GM20431 (cell line): ENCODE results near the gene WSB1.
"Not testable (repeated sequence)": the region's sequence is repeated elsewhere in the genome, so short reads cannot be mapped to it uniquely, and the experiment has no call there.

Experiments
- in situ Hi-C: fragments of 300-500 bp; cut with MseI, MboI; formaldehyde crosslinking; loops from one replicate; pipeline ENCODE4 v1.15.0; 2020; ENCODE audit warnings: low sequenced_read_pairs; ENCODE audit not compliant: unreplicated experiment

The WSB1 gene

GRCh38 chr17:27293898-27294688 is at the start of gene WSB1:
TSS of gene WSB1 (plus strand) at chr17:27294114. CDS start at chr17:27294396, 282 bp downstream.
- in situ Hi-C loops: no loop called here

DNA sequence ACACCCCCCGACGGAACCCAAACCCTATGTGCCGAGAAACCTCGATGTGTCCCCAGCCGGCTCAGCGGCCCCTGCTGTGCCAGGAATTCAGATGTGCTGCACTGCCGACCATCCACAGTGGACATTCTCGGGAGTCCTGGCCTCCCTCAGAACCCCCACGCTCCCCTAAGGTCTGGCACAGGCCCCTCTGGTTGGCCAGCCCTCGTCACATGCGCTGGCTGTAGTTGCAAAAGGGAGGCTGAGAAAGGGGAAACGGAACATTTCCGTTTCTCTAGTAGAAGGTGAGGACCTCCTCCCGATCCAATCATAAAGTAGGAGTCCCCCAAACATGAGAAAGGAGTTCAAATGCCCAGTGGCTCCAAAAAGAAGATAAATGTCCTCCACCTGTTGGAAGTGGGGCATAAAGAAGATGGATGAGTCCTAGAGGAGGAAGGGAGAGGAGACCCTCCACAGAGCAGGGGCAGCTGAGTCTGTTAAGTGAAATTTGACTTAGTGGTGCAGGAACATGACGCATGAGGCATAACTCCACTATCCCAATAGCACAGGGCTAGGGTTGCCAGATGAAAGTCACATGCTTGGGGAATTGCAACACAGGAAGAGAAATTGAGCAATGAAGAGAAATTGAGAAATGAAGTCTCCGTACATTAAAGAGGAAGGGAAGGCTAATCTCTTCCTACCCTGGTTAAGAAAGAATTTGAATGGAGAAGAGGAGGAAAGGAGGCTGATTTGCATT is 49.3 kb upstream of the WSB1 start:
- in situ Hi-C loops: loop anchor here (10.0 kb wide), 2 partner anchors 90 to 360 kb away; no protein-coding TSS in a partner anchor

DNA sequence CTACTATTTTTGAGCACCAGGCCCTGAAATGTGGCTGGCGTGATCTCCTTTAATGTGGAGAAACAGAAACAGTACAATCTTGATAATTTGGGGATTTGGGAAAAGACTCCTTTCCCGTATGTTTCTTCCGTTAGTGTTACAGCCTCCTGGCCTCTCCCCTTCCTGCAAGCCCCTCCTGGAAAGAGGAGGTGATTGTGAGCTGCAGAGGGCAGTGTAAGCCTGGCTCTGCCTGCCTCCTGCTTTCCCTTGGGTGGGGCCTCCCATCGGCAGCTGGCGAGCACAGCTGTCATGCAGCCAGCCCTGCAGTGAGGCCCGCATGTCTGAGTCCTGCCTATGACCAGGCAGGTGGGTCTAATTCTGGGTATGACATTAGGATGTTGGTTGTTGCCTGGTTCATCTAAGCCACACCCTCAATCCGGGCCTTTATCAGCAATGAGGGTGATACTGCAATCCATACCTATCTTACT is 48.7 kb upstream of the WSB1 start:
- in situ Hi-C loops: loop anchor here (10.0 kb wide), 2 partner anchors 90 to 360 kb away; no protein-coding TSS in a partner anchor

DNA sequence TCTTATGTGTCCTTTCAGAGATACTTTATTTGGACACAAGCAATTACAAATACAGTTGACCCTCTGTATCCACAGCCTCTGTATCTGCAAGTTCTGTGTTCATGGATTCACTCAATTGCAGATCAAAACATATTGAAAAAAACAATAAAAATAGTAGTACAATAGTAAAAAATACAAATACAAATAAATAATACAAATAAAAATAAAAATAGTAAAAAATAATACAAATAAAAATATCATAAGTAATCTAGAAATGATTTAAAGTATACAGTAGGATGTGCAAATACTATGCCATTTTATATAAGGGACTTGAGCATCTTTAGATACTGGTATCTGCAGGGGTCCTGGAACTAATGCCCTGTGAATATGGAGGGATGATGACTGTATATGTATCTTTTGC is 47.4 kb upstream of the WSB1 start:
- in situ Hi-C loops: loop anchor here (10.0 kb wide), 2 partner anchors 88 to 358 kb away; no protein-coding TSS in a partner anchor

DNA sequence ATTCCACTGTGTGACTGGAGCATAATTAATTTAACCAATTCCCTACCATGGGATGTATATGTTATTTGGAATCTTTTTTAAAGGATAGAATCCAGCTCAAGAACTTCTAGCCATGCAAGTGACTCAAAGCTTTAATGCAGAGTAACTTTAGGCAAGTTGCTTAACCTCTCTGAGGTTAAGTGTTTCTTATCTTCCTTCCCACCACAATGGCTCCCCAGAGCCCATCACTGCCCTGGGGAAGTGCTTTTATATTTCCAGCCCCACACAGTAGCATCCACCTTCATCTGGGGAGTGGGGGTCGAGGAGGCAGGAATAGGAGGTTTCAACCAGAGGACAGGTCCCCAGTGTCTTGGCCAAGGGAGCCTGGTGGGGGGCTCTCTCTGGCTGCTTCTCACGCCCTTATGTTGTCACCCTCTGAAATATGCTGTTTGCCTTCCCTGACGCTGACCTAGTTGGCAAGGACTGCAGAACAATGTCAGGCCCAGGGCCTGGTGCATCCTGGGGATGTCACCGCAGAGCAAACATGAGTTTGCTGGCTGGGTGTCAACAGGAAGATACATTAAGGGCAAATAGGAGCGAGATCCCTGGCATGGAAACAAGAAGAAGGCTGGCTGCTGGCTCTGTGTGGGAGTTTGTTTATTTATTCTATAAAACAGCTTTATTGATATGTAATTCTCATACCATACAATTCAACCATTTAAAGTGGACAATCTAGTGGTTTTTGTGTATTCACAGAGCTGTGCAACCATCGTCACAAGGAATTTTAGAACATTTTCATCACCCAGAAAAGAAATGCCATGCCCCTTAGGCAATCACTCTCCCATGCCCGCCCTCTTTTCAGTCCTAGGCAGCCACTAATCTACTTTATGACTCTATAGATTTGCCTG is 46.6 kb upstream of the WSB1 start:
- in situ Hi-C loops: loop anchor here (10.0 kb wide), 2 partner anchors 87 to 357 kb away; no protein-coding TSS in a partner anchor

DNA sequence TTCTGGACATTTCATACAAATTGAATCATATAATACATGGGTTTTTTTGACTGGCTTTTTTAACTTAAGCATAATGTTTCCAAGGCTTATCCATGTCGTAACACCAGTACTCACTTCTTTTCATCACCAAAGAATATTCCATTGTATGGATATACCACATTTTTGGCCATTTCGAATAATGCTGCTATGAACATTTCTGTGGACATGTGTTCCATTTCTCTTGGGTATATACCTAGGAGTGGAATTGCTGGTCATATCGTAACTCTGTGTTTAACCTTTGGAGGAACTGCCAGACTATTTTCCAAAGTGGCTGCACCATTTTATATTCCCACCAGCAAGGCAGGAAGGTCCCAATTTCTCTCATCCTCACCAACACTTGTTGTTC is 46.0 kb upstream of the WSB1 start:
- in situ Hi-C loops: loop anchor here (10.0 kb wide), 2 partner anchors 87 to 357 kb away; no protein-coding TSS in a partner anchor

DNA sequence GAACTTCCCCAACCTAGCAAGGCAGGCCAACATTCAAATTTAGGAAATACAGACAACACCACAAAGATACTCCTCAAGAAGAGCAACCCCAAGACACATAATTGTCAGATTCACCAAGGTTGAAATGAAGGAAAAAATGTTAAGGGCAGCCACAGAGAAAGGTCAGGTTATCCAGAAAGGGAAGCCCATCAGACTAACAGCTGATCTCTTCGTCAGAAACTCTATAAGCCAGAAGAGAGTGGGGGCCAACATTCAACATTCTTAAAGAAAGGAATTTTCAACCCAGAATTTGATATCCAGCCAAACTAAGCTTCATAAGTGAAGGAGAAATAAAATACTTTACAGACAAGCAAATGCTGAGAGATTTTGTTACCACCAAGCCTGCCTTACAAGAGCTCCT is 43.1 kb upstream of the WSB1 start:
- in situ Hi-C loops: not testable (repeated sequence)

DNA sequence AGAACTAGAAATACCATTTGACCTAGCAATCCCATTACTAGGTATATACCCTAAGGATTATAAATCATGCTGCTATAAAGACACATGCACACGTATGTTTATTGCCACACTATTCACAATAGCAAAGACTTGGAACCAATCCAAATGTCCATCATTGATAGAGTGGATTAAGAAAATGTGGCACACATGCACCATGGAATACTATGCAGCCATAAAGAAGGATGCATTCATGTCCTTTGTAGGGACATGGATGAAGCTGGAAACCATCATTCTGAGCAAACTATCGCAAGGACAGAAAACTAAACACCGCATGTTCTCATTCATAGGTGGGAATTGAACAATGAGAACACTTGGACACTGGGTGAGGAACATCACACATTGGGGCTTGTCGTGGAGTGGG is 39.1 kb upstream of the WSB1 start:
- in situ Hi-C loops: not testable (repeated sequence)

DNA sequence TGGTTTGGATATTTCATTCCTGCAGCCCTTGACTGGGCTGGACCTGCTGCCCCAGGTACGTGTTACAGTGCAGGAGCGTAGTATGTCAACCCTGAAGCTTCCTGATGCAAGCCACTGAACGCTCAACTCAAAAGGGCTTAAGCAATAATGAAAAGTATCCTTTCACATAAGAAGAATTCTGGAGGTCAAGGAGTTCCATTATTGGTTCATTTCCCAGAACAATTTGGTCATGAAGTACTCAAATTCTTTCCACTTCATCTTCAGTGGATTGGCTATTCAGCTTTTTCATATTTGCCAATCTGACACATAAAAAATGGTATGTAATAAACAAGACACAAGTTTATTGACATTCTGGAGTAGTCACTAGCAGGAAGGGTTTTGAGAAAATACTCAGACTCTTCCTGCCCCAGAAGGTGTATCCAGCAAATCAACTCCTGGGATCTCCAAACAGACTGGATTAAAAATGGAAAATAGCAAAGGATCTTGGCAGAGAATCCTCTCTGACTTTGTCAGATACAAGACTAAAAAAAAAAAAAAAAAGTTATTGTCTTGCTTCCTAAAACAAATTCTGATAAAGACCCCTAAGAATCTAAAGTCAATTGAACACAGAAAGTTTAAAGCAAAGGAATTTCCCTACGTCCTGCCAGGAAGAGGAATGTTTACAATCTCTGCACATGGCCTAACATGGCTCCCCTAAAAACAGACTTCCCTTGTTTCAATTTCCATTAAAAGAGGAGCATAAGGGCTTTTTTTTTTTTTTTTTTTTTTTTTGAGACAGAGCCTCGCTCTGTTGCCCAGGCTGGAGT is 37.5 kb upstream of the WSB1 start:
- in situ Hi-C loops: no loop called here

- in situ Hi-C loops: no loop called here
Observed at GRCh38 chr17:27257031-27257357, 36.9 kb upstream of the WSB1 start.

GRCh38 chr17:27259356-27259755 is 34.6 kb upstream of the WSB1 start:
- in situ Hi-C loops: no loop called here

DNA sequence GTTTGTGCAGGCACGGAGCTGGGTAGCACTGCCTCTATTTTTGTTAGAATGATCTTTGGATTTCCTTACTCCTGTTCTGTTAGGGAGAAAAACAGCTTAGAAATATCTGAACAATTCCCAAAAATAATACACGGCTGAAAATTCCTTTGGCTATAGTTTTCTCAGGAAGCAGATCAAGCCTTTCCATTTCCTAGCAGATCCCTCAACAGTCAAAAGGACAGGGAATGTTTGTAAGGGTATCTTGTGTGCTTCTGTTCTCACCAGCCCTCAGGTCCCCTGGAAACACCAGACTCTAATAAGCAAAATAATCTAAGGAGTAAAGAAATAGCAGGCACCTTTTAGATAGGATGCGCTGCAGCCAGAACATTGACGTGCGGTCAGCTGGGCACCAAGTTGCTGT is 30.5 kb upstream of the WSB1 start:
- in situ Hi-C loops: no loop called here

DNA sequence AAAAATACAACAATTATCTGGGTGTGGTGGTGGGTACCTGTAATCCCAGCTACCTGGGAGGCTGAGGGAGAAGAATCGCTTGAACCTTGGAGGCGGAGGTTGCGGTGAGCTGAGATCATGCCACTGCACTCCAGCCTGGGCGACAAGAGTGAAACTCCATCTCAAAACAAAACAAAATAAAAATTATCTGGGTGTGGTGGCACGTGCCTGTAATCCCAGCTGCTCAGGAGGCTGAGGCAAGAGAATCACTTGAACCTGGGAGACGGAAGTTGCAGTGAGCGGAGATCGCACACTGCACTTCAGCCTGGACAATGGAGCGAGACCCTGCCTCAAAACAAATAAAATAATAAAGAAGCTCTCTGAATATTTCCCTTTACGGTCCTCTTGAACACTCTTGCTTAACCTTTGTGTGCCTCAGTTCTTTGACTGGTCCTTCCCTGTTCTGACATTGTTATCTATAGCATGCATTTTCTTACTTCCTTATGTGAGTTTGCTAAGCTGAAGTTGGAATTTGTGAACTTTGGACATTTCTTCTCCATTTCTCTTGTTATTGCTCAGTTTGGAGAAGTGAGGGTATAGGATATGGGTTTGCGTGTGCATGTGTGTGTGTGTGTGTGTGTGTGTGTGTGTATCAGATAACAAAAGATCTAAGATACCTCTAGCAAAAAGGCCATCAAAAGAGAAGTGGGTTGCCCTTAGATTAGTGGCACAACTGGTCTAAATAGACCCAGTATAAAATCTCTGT is 29.7 kb upstream of the WSB1 start:
- in situ Hi-C loops: no loop called here

GRCh38 chr17:27265333-27265732 is 28.6 kb upstream of the WSB1 start:
- in situ Hi-C loops: no loop called here

DNA sequence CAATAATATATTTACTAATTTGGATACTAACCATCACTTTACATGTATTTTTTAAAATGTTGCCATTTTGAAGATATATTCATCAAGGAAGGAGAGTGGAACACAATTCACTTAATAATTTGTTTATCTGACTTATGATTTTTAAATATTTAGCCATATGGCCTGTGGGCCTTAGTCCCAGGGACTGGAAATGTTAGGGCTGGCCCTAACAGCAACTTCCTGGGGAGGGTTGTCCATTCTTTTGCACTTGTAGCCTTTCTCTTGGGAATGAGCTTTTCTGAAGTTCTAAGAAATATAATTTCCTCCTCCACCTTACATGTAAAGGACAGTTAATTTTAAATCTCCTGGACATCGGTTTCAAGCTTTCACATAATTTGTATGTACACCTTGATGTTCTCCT is 27.7 kb upstream of the WSB1 start:
- in situ Hi-C loops: no loop called here

- in situ Hi-C loops: no loop called here
Observed at GRCh38 chr17:27268394-27269085, 25.4 kb upstream of the WSB1 start.

GRCh38 chr17:27269201-27269600 is 24.7 kb upstream of the WSB1 start:
- in situ Hi-C loops: no loop called here

DNA sequence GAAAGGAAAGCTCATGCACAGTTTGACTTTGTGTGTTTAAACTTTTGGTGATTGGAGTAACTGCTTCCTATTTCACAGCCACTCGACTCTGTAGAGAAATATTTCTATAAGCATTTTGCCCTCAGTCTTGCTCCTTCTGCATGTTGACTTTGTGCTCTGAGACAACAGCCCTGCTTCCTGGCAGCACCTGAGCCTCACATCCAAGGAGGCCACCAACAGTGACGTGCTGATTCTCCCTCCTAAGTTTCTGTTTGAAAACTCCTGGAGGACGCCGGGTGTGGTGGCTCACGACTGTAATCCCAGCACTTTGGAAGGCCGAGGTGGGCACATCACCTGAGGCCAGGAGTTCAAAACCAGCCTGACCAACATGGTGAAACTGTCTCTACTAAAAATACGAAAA is 23.9 kb upstream of the WSB1 start:
- in situ Hi-C loops: no loop called here
